ENCODE measurements around the gene RAP1GAP. TPM values are rescaled to one million over a fixed set of nuclear protein-coding genes. Genes with fewer than 3 reads are reported as not detected.

The RAP1GAP gene
- total and polyA plus RNA-seq, 2 of the 13 experiments (the other 11 are each of a cell fraction or from before 2014, with no cell fraction given) = 11.9 to 37.5 TPM

DNA sequence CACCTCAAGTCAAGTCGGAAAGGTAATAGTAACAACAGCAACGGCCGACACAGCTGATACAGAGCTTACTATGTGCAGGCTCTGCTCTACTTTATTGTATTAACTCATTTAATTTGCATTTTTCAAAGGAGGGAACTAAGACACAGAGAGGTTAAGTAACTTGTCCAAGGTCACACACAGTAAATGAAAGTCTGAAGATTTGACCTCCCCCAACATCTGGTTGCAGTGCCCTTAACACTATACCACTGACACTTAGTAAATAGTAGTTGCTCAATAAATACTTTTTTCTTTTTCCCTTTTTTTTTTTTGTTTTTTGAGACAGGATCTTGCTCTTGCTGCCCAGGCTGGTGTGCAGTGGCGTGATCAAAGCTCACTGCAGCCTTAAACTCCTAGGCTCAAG is 39.2 kb downstream of the RAP1GAP start:
- no peak overlapping the region for H3K27ac ChIP-seq (ENCODE audit: extremely low read length, insufficient read depth, low read length)
- no peak for ATAC-seq

DNA sequence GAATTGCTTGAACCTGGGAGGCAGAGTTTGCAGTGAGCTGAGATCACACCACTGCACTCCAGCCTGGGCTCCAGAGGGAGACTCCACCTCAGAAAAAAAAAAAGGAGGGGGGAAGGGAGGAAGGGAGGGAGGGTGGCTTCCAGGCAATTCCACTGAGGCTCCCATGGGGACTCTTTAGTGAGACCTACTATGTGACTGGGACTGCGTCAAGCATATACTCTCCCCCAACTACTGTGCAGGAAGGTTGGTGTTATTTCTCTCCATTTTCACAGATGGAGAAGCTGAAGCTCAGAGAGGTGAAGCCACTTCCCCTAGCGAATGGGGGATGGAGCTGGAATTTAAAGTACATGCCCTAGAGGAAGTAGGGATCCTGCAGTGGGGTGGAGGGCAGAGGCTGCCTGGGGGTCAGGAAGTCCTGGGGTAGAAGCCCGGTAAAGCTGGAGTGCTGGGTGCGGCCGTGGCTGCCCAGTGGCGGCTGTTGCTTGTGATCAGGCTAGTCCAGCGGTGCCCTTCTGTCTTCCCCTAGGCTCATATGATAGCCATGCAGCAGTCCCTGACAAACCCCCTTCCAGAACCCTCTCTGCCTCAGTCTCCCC is 40.3 kb downstream of the RAP1GAP start:
- H3K4me2 ChIP-seq (ENCODE audit: low read depth, low read length) = no peak overlapping the region
- FAIRE-seq (no peak), ATAC-seq (no peak), DNase-seq (ENCODE audit: low spot score) (no peak)
- no TSS peak for BruUV-seq (replicated peaks)
- H3K27ac ChIP-seq (ENCODE audit: extremely low read length, insufficient read depth, low read length) = no peak overlapping the region
- CTCF ChIA-PET (ENCODE audit: low intra/inter-chr PET ratio, low total read pairs) = no interaction called here
- TF ChIP-seq ZNF143 (CRISPR knock-in tag; IDR thresholded peaks at IDR 0.05) (no peak), KLF16 (CRISPR knock-in tag; IDR thresholded peaks at IDR 0.05) (no peak), ZNF629 (CRISPR knock-in tag; conservative IDR thresholded peaks at IDR 0.05) (no peak), REXO4 (CRISPR knock-in tag; IDR thresholded peaks at IDR 0.05; ENCODE audit: borderline replicate concordance) (no peak)
- TF ChIP-seq, protein P1, sequence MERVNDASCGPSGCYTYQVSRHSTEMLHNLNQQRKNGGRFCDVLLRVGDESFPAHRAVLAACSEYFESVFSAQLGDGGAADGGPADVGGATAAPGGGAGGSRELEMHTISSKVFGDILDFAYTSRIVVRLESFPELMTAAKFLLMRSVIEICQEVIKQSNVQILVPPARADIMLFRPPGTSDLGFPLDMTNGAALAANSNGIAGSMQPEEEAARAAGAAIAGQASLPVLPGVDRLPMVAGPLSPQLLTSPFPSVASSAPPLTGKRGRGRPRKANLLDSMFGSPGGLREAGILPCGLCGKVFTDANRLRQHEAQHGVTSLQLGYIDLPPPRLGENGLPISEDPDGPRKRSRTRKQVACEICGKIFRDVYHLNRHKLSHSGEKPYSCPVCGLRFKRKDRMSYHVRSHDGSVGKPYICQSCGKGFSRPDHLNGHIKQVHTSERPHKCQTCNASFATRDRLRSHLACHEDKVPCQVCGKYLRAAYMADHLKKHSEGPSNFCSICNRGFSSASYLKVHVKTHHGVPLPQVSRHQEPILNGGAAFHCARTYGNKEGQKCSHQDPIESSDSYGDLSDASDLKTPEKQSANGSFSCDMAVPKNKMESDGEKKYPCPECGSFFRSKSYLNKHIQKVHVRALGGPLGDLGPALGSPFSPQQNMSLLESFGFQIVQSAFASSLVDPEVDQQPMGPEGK (CRISPR knock-in tag; IDR thresholded peaks at IDR 0.05) = no peak
- peaks cover 47% of the 10 kb centered on the region for H3K4me1 ChIP-seq (ENCODE audit: insufficient read depth, low read length)
- H3K4me3 ChIP-seq (replicated peaks in 1 of 3; ENCODE audit: insufficient read depth in 1 of 3, low read depth in 2 of 3, low read length in 3 of 3) = no peak overlapping the region
- H3K9ac ChIP-seq (ENCODE audit: insufficient read depth, low read depth, low read length) = no peak overlapping the region
- POLR2A ChIA-PET = no interaction called here
- no peaks in the 10 kb centered on the region for H3K9me3 ChIP-seq (ENCODE audit: low read length)
- no peaks in the 10 kb centered on the region for H3K79me2 ChIP-seq (ENCODE audit: insufficient read depth, low read length)
- H3K27me3 ChIP-seq (ENCODE audit: control insufficient read depth in 1 of 2, insufficient read depth in 2 of 2, low read length in 2 of 2) = no peaks in the 10 kb centered on the region
- no peak overlapping the region for H2AFZ ChIP-seq (ENCODE audit: low read length)
- no peaks in the 10 kb centered on the region for H4K20me1 ChIP-seq (ENCODE audit: insufficient read depth, low read length)
- H3K36me3 ChIP-seq (replicated peaks in 1 of 2; ENCODE audit: control insufficient read depth in 1 of 2, insufficient read depth in 2 of 2, low read length in 2 of 2) = peaks cover 10 to 17% of the 10 kb centered on the region in 2 experiments
- 96% methylated on average over 3 of the region's 7 CpGs for WGBS (ENCODE audit: low lambda C conversion rate)
- in situ Hi-C loops (cut with HindIII; ENCODE audit: extremely low pct_ligation_motif_present, low pct_unique_long_range_greater_than_20kb) (no loop called here), intact Hi-C loops (cut with micrococcal nuclease; ENCODE audit: unreplicated experiment) (no loop called here)

More for the DNA sequence above, 39.2 kb downstream of the RAP1GAP start:
- Histone ChIP-seq H3K4me1 (ENCODE audit: insufficient read depth, low read length) (peaks cover 37% of the 10 kb centered on the region), H3K27me3 (ENCODE audit: control insufficient read depth in 1 of 2, insufficient read depth in 2 of 2, low read length in 2 of 2) (no peaks in the 10 kb centered on the region), H3K9me3 (ENCODE audit: low read length) (no peaks in the 10 kb centered on the region), H3K4me2 (ENCODE audit: low read depth, low read length) (no peak overlapping the region), H3K36me3 (replicated peaks in 1 of 2; ENCODE audit: control insufficient read depth in 1 of 2, insufficient read depth in 2 of 2, low read length in 2 of 2) (peaks cover 6 to 12% of the 10 kb centered on the region in 2 experiments), H4K20me1 (ENCODE audit: insufficient read depth, low read length) (no peaks in the 10 kb centered on the region), H3K9ac (ENCODE audit: insufficient read depth, low read depth, low read length) (no peak overlapping the region), H3K79me2 (ENCODE audit: insufficient read depth, low read length) (no peaks in the 10 kb centered on the region), H2AFZ (ENCODE audit: low read length) (no peak overlapping the region), H3K4me3 (replicated peaks in 1 of 3; ENCODE audit: insufficient read depth in 1 of 3, low read depth in 2 of 3, low read length in 3 of 3) (no peak overlapping the region)
- WGBS (ENCODE audit: low lambda C conversion rate) = 95% methylated on average over 4 of the region's 4 CpGs
- TF ChIP-seq ZNF713 (CRISPR knock-in tag; IDR thresholded peaks at IDR 0.05) = no peak
- no peak for TF ChIP-seq RBM22 (optimal IDR thresholded peaks at IDR 0.05; ENCODE audit: low read length)
- TF ChIP-seq ZNF660 (CRISPR knock-in tag; IDR thresholded peaks at IDR 0.05; ENCODE audit: borderline replicate concordance, low read depth) = no peak
- ChIA-PET CTCF (ENCODE audit: low intra/inter-chr PET ratio, low total read pairs) (no interaction called here), POLR2A (no interaction called here)
- no peak for DNase-seq (ENCODE audit: low spot score)
- no peak for FAIRE-seq
- intact Hi-C loops (cut with micrococcal nuclease; ENCODE audit: unreplicated experiment) = no loop called here
- in situ Hi-C loops (cut with HindIII; ENCODE audit: extremely low pct_ligation_motif_present, low pct_unique_long_range_greater_than_20kb) = no loop called here
- BruUV-seq (replicated peaks) = no TSS peak

All from HepG2 (cell line).